Tibial artery (tissue), 4 donors: ENCODE results near the gene KRT7.

Experiments used
- DNase-seq, 2 donors: peaks; one replicate each; pipeline ENCODE4 v3.0.0-alpha.2; 2019
- H3K27ac ChIP-seq, 2 donors: fragments of 200-600 bp; sonication (generic) in 1 of 2; 1 replicate in 1 of 2; 2 replicates in 1 of 2; pipeline ENCODE4 v1.5.1; 2018 to 2019; ENCODE audit warnings: mild to moderate bottlenecking in 1 of 2
- H3K27me3 ChIP-seq, 2 donors: fragments of 200-600 bp; sonication (generic) in 1 of 2; one replicate each; pipeline versions ENCODE4 v1.5.1 to v1.6.0; 2016 to 2019
- H3K36me3 ChIP-seq, 3 donors: fragments of 200-600 bp; sonication (generic) in 2 of 3; one replicate each; pipeline ENCODE4 v1.5.1; 2016 to 2019; ENCODE audit warnings: mild to moderate bottlenecking in 2 of 3
- H3K4me1 ChIP-seq, 4 donors: fragments of 200-600 bp; sonication (generic) in 2 of 4; 1 replicate in 3 of 4; 2 replicates in 1 of 4; pipeline ENCODE4 v1.5.1; 2016 to 2019
- H3K4me3 ChIP-seq, 2 donors: fragments of 200-600 bp; sonication (generic) in 1 of 2; 1 replicate in 1 of 2; 2 replicates in 1 of 2; pipeline ENCODE4 v1.5.1; 2018 to 2019; ENCODE audit warnings: mild to moderate bottlenecking in 2 of 2
- H3K9me3 ChIP-seq, 3 donors: fragments of 200-600 bp; sonication (generic) in 1 of 3; one replicate each; pipeline ENCODE4 v1.5.1; 2016 to 2019
- intact Hi-C: fragments of 100-400 bp; cut with DNase I; formaldehyde crosslinking; loops from one replicate; pipeline ENCODE4 v1.15.0; 2023; ENCODE audit warnings: low total_unique reads
- TF ChIP-seq, protein P1 (sequence below), 2 experiments: fragments of 200-600 bp in 1 of 2; fragments of 450-650 bp in 1 of 2; IDR thresholded peaks; one replicate each; pipeline ENCODE4 v1.5.1; 2017 to 2019; ENCODE audit warnings: antibody characterized with exemption in 2 of 2, mild to moderate bottlenecking in 1 of 2, moderate library complexity in 1 of 2

Gene KRT7

DNA sequence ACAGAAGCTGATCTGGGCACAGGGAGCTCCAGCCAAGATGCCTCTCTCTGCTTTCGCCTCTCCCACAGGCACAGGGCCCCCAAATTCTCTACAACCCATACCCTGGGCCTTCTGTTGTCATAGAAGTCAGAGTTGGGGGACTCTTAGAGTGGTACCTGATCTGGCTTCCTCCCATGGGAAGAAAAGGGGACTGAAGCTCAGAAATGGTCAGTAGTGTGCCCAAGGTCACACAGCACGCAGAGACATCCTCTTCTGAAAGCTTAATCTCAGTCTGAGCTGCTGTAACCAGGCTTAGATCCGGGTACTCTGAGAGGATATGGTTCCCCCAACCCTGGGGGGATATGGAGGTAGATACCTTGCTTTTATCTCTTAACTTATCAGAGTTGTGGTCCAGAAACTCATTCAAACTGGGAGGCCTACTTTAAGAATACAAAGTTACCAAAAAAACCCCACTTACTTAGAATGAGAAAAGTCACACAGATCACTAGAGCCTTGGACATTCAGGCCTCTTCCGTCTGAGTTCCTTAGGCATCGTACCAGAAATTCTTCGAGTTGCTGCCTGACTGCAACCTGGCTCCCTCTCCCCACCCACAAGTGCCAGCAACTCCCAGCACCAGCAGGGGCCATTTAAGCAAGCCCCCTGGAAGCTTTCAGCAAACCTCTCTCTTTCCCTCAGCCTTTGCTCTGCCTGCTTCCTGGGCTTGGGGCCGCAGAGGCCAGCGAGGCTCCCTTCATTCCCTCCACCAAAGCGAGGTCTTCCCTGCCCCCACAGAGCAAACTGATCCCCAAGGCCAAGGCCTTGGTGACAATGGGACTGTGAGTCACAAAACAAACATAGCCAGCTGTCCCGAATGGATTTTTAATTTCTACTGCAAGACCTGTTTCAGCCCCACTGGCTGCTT, 13.9 kb downstream of the KRT7 start:
- Histone ChIP-seq H3K27ac (peak overlapping the region; percentile 70 to 73), H3K27me3 (no peaks in the 10 kb centered on the region), H3K4me1 (peaks cover 4 to 82% (median 68%) of the 10 kb centered on the region in 4 donors), H3K9me3 (no peaks in the 10 kb centered on the region), H3K36me3 (peaks cover 0 to 4% (median 0%) of the 10 kb centered on the region in 3 donors), H3K4me3 (no peak overlapping the region)
- intact Hi-C loops = no loop called here
- TF ChIP-seq, protein P1, sequence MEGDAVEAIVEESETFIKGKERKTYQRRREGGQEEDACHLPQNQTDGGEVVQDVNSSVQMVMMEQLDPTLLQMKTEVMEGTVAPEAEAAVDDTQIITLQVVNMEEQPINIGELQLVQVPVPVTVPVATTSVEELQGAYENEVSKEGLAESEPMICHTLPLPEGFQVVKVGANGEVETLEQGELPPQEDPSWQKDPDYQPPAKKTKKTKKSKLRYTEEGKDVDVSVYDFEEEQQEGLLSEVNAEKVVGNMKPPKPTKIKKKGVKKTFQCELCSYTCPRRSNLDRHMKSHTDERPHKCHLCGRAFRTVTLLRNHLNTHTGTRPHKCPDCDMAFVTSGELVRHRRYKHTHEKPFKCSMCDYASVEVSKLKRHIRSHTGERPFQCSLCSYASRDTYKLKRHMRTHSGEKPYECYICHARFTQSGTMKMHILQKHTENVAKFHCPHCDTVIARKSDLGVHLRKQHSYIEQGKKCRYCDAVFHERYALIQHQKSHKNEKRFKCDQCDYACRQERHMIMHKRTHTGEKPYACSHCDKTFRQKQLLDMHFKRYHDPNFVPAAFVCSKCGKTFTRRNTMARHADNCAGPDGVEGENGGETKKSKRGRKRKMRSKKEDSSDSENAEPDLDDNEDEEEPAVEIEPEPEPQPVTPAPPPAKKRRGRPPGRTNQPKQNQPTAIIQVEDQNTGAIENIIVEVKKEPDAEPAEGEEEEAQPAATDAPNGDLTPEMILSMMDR (IDR thresholded peaks at IDR 0.05) = no peak
- DNase-seq = peak in 1 of 2 donors; percentile 58

DNA sequence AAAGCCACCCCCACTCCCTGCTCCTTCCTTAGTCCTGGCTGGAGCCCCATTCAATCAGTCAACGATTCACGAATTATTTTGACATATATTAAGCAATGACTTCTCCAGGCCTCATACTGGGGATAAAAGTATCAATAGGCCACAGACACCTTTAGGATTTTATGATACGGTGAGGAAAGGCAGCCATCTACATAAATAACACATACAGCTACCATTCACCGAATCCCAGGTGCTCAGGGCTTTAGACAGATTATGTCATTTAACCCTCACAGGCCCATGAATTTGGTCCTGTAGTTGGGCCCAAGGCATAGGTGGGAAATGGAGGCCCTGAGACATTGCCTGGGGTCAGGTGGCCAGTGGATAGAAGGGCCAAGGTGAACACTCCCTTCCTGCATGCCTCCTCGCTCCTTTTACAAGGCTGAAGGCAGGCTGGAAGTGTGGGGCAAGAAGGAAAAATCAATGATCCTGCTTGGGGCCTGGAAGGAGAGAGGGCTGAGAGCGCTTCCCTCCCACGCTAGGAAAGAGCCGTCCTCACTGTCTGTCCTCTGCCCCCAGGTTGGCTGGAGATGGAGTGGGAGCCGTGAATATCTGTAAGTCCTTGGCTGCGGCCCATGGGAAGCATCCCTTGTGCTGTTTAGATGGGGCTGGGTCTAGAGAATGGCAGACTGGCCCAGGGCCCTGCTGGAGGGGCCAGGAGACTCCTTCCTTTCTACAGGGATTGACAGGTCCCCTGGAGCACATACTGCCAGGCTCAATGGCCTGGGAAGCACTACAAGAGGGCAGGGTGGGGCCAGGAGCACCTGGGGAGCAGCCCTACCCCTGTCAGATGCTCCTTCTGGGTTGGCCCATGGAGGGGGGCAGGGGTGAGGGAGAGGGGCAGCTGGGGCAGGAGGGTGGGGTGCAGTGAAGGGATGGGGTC, 14.8 kb downstream of the KRT7 start:
- intact Hi-C loops = loop anchor here (2.0 kb wide), 1 partner anchor 31 kb away; no protein-coding TSS in a partner anchor
- Histone ChIP-seq H3K4me3 (no peak overlapping the region), H3K36me3 (no peaks in the 10 kb centered on the region), H3K27ac (peak overlapping the region; percentile 70 to 73), H3K4me1 (peaks cover 4 to 76% (median 65%) of the 10 kb centered on the region in 4 donors), H3K9me3 (no peaks in the 10 kb centered on the region), H3K27me3 (no peaks in the 10 kb centered on the region)
- peak in 1 of 2 donors; percentile 64 for DNase-seq
- TF ChIP-seq, protein P1 (IDR thresholded peaks at IDR 0.05) = no peak

DNA sequence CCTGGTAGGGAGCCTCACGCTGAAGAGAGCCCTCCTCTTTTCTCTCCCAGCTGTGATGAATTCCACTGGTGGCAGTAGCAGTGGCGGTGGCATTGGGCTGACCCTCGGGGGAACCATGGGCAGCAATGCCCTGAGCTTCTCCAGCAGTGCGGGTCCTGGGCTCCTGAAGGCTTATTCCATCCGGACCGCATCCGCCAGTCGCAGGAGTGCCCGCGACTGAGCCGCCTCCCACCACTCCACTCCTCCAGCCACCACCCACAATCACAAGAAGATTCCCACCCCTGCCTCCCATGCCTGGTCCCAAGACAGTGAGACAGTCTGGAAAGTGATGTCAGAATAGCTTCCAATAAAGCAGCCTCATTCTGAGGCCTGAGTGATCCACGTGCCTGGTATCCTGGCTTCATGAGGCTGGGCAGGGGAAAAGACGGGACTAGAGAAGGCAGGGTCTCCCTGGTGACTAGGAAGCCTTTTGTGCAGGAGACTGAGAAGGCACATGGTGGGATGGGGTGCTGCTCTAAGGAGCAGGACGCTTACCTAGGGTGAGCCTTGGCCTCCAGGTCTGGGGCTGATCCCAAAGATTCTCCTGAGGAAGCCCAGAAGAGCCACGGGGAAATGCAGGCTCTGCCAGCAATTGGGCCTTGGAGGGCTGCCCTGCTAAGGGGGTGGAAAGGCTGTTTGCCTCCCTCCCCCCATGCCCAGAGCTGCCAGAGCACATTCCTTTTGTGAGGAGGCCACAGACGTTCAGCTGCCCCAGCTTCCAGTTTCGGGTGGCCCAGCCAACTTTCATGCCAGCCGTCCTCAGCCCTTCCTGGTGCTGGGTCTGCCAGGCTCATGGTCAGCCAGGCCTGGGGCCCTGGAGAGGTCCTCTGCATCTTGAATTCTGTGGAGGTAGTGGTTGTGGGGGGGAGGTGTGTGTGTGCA, 15.8 kb downstream of the KRT7 start:
- H3K27ac ChIP-seq = peak overlapping the region; percentile 70 to 73
- no peak overlapping the region for H3K4me3 ChIP-seq

DNA sequence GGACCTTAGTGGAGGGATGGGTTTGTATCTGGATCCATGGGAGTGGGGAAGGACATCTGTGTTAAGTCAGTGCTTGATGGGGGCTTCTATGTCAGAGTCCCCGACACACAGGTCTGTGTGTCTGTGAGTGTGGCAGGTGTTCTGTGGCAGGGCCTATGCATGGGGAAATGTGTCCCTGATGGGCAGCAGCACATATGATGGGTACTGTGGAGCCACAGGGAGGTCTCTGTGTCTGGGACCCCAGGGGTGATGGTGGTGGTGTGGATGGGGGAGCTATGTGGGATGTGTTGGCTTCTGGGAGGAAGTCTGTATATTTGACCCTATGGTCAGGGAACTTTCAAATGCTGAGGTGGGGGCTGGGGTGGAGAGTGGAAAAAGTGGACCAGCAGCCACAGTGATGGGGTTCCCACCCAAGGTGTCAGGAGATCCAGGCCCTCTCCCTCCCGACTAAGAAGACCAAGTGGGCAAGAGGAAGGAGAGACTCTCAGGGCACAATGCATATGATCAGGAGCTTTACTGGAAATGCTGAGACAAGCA, 16.5 kb downstream of the KRT7 start:
- Histone ChIP-seq H3K36me3 (no peaks in the 10 kb centered on the region), H3K27me3 (no peaks in the 10 kb centered on the region), H3K4me3 (no peak overlapping the region), H3K4me1 (peaks cover 0 to 59% (median 49%) of the 10 kb centered on the region in 4 donors), H3K27ac (peak overlapping the region; percentile 70 to 73), H3K9me3 (no peaks in the 10 kb centered on the region)
- intact Hi-C loops = loop anchor here (2.0 kb wide), 1 partner anchor 29 kb away; no protein-coding TSS in a partner anchor
- TF ChIP-seq, protein P1 (IDR thresholded peaks at IDR 0.05) = no peak
- peak in 1 of 2 donors; percentile 49 for DNase-seq

More for the DNA sequence above, 15.8 kb downstream of the KRT7 start:
- Histone ChIP-seq H3K36me3 (no peaks in the 10 kb centered on the region), H3K27me3 (no peaks in the 10 kb centered on the region), H3K9me3 (no peaks in the 10 kb centered on the region), H3K4me1 (peaks cover 0 to 67% (median 56%) of the 10 kb centered on the region in 4 donors)
- intact Hi-C loops = loop anchor here (2.0 kb wide), 1 partner anchor 30 kb away; no protein-coding TSS in a partner anchor
- DNase-seq = peak; percentile 60 to 93
- TF ChIP-seq, protein P1 (IDR thresholded peaks at IDR 0.05) = no peak
